Retina (tissue), 1 donor: Measurements from ENCODE around the gene INSL6.
"Not testable (repeated sequence)": the region's sequence is repeated elsewhere in the genome, so short reads cannot be mapped to it uniquely, and the experiment has no call there.

Experiments
- DNase-seq: peaks from one replicate; pipeline ENCODE4 v3.0.0-alpha.2; 2016

Gene INSL6

GRCh38 chr9:5185220-5185840, at the start of gene INSL6:
Gene INSL6 (minus strand): TSS chr9:5185639. CDS start chr9:5185602, 37 bp downstream.
- no peak for DNase-seq

GRCh38 chr9:5231212-5231611, 45.8 kb upstream of the INSL6 start, which contains the start of gene INSL4:
Gene INSL4 (plus strand): TSS chr9:5231419. CDS start chr9:5231524, 105 bp downstream.
- no peak for DNase-seq

GRCh38 chr9:5230554-5230953, 45.1 kb upstream of the INSL6 start:
- DNase-seq = no peak

- DNase-seq = no peak
Measured at GRCh38 chr9:5205071-5205470, 19.6 kb upstream of the INSL6 start.

GRCh38 chr9:5195463-5195862, 10.0 kb upstream of the INSL6 start:
- no peak for DNase-seq

DNA sequence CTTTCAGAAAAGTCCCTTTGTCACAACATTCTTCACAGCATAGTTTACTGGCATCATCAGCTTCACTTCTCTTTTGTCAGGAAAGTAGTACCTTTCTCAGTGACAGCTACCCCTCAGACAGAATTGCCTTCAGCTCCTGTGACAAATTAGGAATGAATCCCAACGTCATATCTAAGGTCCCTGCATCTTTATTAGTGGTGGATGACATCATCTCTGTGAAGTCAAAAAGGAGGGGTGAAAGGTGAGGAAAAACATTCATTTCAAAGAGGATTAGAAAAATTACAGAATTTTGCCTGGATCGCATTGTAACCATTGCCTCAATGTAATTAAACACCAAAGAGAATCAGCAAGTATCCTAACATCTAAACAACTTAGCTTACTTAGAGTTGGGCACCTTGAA, 7.9 kb upstream of the INSL6 start:
- no peak for DNase-seq

GRCh38 chr9:5191985-5192384, 6.5 kb upstream of the INSL6 start:
- DNase-seq = no peak

DNA sequence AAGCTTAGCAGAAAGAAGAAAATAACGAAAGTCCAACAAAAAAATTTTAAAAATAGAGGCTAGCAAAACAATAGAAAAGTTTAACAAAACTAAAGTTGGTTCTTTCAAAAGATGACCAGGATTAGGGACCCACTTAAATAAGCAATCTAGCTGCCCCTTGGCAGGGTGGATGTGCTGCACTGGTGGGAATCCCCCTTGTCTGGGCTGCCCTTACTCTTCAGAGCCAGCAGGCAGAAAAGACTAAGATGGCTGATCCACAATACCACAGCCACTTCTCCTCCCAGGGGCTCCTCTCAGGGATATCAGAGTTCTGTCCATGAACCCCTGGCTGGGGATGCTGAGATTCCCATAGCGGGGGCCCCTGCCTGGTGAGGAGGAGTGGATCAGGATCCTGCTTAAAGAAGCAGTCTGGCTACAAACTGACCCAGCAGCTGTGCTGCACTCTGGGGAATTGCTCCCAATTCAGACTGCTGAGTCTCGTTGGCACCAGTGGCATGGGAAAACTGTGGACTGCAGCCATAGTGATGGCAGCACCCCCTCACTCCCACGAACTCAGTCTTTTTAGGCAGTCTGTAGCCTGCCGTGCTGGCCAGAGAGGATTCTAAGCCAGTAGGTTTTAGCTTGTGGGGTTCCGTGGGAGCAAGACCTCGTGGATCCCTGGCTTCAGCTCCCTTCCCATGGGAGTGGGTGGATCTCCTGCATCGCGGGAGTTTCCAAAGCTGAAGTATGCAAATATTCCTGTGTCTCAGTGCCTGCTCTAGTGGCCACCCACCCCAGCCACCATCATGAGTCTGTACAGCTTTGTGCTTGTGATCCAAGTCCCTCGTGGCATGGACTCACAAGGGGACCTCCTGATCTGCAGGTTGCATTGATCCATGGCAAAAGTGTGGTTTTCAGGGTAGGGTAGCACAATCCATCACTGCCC, 2.9 kb upstream of the INSL6 start:
- DNase-seq = no peak

GRCh38 chr9:5186416-5187169, 1.2 kb upstream of the INSL6 start:
- DNase-seq = peak; percentile 37

- DNase-seq = no peak
Measured at GRCh38 chr9:5184776-5185175, 663 bp downstream of the INSL6 start.

GRCh38 chr9:5180631-5181030, 4.8 kb downstream of the INSL6 start:
- not testable (repeated sequence) for DNase-seq

DNA sequence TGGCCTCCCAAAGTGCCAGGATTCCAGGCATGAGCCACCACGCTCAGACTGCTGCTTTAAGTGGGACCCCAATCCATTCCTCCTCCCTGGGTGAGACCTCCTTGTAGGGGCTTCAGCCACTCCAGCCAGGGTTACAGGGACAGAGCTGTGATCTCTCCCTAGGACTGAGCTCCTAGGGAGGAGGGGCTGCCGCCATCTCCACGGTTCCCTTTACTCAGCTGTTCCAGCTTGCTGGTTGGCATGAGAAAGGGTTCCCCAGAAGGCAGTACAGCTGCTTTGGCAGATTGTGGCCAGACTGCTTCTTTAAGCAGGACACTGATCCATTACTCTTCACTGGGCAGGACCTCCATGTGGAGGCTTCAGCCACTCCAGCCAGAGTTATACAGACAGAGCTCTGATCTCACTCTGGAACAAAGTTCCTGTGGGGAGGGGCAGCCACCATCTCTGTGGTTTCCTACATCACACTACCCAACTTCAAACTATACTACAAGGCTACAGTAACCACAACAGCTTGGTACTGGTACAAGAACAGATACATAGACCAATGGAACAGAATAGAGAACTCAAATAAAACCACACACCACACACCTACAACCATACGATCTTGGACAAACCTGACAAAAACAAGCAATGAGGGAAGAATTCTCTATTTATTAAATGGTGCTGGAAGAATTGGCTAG, 7.2 kb downstream of the INSL6 start:
- no peak for DNase-seq

DNA sequence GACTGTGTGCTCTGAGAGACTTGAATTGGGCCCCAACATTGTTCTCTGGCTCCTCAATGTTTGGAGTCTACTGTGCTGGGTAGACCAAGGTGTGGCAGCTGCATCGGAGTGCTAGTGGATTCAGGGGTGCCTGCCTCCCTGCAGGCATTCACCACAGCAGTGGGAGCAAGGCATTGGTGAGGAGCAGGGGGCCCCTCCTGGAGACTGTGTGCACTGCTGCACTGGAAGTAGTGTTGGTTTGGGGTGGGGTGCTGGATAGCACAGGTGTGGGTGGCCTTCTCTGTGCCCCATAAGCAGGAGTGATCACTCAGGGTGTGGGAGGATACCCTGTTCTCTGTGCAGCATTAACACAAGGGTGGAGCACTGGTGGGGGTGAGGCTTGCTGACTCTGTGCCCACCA, 39.2 kb downstream of the INSL6 start:
- no peak for DNase-seq

- no peak for DNase-seq
Measured at GRCh38 chr9:5144217-5144616, 41.2 kb downstream of the INSL6 start.

- no peak for DNase-seq
Measured at GRCh38 chr9:5140151-5140550, 45.3 kb downstream of the INSL6 start.

DNA sequence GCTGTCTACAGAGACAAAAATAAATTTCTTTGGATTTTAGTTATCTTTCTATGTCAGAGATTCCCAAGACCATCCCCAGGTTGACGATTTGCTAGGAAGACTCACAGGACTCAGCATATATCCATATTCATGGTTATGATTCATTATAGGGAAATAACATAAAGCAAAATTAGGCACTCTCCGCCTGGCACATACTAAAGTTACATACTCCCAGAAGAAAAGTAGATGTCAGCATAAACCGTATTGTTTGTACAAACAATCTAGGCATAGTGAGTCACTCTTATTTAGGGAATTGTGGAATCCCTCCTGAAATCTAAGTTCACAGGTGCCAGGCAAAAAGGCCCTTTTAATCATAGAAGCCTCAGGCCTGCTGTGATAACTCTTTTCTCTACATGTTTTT, 62.9 kb downstream of the INSL6 start:
- DNase-seq = no peak

DNA sequence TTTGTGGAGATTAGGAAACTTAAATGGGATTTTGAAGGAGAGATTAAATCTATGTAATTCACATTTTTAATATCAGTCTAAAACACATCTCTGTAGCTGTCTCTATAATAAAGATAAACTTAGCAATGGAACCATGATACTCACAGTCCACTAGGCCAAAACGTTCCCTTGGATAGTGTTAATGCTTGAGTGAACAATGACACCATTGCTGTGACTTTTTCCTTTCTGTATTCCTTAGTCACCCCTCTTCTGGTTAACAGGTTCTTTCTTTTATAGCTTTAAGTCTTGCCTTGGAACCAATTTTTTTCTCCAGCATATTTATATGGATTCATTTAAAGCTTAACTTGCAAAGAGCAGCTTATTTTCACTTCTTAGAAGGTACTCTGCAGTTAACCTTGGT, 63.3 kb downstream of the INSL6 start:
- DNase-seq = no peak

GRCh38 chr9:5113994-5114748, 71.3 kb downstream of the INSL6 start:
- no peak for DNase-seq
